ENCODE data around the gene KSR1. TPM values are rescaled to one million over a fixed set of nuclear protein-coding genes. Genes with fewer than 3 reads are reported as not detected.

The KSR1 gene
- total and polyA plus RNA-seq, 2 of the 8 experiments (the other 6 are each of a cell fraction or from before 2014, with no cell fraction given): 14.1 to 34.7 TPM

DNA sequence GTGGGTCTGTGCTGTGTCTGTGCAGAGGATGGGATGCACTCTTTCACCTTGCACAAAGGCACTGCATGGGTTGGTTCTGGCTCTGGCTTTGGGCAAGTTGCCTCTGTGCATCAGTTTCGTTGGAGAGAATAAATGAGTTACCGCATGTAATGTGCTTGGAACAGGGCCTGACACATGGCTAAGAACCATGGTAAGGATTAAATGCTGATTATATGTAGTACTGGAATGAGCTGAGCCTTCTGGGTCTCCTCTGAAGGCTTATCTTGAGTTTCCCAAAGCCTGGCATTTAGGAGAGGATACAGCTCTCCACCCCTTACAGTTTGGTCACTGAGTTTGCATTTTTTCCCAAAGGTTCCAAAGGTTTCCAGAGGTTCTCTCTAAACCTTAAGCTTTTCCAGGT lies 69.1 kb downstream of the KSR1 start:
- Histone ChIP-seq H3K4me1 (replicated peaks in 1 of 4; ENCODE audit: control insufficient read depth in 3 of 4, insufficient read depth in 4 of 4, low read length in 3 of 4) (peaks cover 5 to 28% (median 18%) of the 10 kb centered on the region in 4 experiments; a peak in 6 of 7 replicates), H3K9ac (replicated peaks in 1 of 4; ENCODE audit: extremely low read depth in 1 of 4, low read depth in 3 of 4, low read length in 3 of 4) (no peak overlapping the region), H3K9me3 (ENCODE audit: insufficient read depth in 2 of 2, low read depth in 1 of 2, low read length in 1 of 2) (no peaks in the 10 kb centered on the region), H2BK5ac (ENCODE audit: low read depth, low read length) (no peak overlapping the region), H3K36me3 (ENCODE audit: control insufficient read depth in 2 of 4, insufficient read depth in 4 of 4, low read length in 3 of 4) (no peaks in the 10 kb centered on the region), H3K79me2 (ENCODE audit: control insufficient read depth in 1 of 2, insufficient read depth in 2 of 2, low read length in 2 of 2) (peaks cover 0 to 70% of the 10 kb centered on the region in 2 experiments; a peak in 3 of 4 replicates), H3K23ac (ENCODE audit: insufficient read length) (no peak overlapping the region), H4K91ac (replicated peaks; ENCODE audit: insufficient read length, low read length) (no peak overlapping the region), H3K18ac (ENCODE audit: extremely low read depth, low read length) (no peak overlapping the region), H3K4ac (replicated peaks; ENCODE audit: insufficient read length, low read depth, low read length) (no peak overlapping the region), H3K14ac (ENCODE audit: insufficient read length) (no peak overlapping the region), H4K20me1 (replicated peaks in 1 of 2; ENCODE audit: control insufficient read depth in 1 of 2, insufficient read depth in 2 of 2, low read length in 2 of 2) (no peaks in the 10 kb centered on the region), H3K23me2 (ENCODE audit: low read depth, low read length) (no peaks in the 10 kb centered on the region), H3K56ac (replicated peaks; ENCODE audit: insufficient read length, low read depth, low read length) (no peak overlapping the region), H2AFZ (ENCODE audit: low read length) (no peak overlapping the region), H3K4me3 (ENCODE audit: extremely low read depth in 1 of 4, insufficient read depth in 2 of 4, low read depth in 3 of 4, low read length in 4 of 4) (no peak overlapping the region), H2AK5ac (ENCODE audit: low read depth, low read length) (no peak overlapping the region), H2BK20ac (ENCODE audit: low read length) (no peak overlapping the region), H2BK12ac (ENCODE audit: low read depth, low read length) (no peak overlapping the region), H3K27ac (ENCODE audit: low read depth, low read length) (no peak overlapping the region), H3K79me1 (ENCODE audit: low read depth, low read length) (peaks cover 12% of the 10 kb centered on the region), H4K8ac (ENCODE audit: extremely low read depth, insufficient read depth, low read length) (no peak overlapping the region), H2BK15ac (ENCODE audit: low read length) (no peak overlapping the region), H3K4me2 (ENCODE audit: insufficient read depth in 1 of 2, low read depth in 2 of 2, low read length in 2 of 2) (no peak overlapping the region; a peak in 1 of 4 replicates), H3K27me3 (replicated peaks in 1 of 4; ENCODE audit: control insufficient read depth in 3 of 4, extremely low read depth in 1 of 4, insufficient read depth in 3 of 4, low read length in 3 of 4) (no peaks in the 10 kb centered on the region), H2BK120ac (replicated peaks; ENCODE audit: low read depth, low read length) (no peak overlapping the region), H4K5ac (ENCODE audit: insufficient read length, low read depth, low read length) (no peak overlapping the region)
- DNase-seq (ENCODE audit: low read depth in 1 of 2, low spot score in 2 of 2): no peak
- no peak for FAIRE-seq
- WGBS, 2 experiments (ENCODE audit: extremely low coverage in 1 of 2, insufficient coverage in 1 of 2, insufficient read length in 1 of 2, insufficient replicate concordance in 2 of 2, low coverage in 1 of 2, low lambda C conversion rate in 2 of 2, missing lambda C conversion rate in 1 of 2): 75% methylated on average over 2 of the region's 2 CpGs; no CpG with 5 or more reads in 1 of the 2 experiments
- POLR2A ChIA-PET (ENCODE audit: partially characterized antibody): interaction anchor here (1.7 to 2.7 kb wide), 2 partner anchors 12 to 54 kb away, joined by 4 to 9 read pairs; no protein-coding TSS in a partner anchor
- TF ChIP-seq SP2 (IDR thresholded peaks at IDR 0.05; ENCODE audit: low read length) (no peak), EZH2 (IDR thresholded peaks at IDR 0.05; ENCODE audit: low read depth, low read length, severe bottlenecking) (no peak), JUND (IDR thresholded peaks at IDR 0.05; ENCODE audit: low read length) (no peak), SIRT6 (IDR thresholded peaks at IDR 0.05; ENCODE audit: low read length) (no peak), PHF8 (conservative IDR thresholded peaks at IDR 0.05; ENCODE audit: low read depth, low read length) (no peak), BACH1 (IDR thresholded peaks at IDR 0.05; ENCODE audit: low read length) (no peak), POU5F1 (IDR thresholded peaks at IDR 0.05; ENCODE audit: low read depth, low read length) (no peak), NRF1 (IDR thresholded peaks at IDR 0.05; ENCODE audit: low read depth, low read length) (no peak), YY1 (IDR thresholded peaks at IDR 0.05; ENCODE audit: low read depth, low read length) (no peak), CBX8 (IDR thresholded peaks at IDR 0.05; ENCODE audit: borderline replicate concordance, low read depth, low read length) (no peak)
- TF ChIP-seq, protein P1, sequence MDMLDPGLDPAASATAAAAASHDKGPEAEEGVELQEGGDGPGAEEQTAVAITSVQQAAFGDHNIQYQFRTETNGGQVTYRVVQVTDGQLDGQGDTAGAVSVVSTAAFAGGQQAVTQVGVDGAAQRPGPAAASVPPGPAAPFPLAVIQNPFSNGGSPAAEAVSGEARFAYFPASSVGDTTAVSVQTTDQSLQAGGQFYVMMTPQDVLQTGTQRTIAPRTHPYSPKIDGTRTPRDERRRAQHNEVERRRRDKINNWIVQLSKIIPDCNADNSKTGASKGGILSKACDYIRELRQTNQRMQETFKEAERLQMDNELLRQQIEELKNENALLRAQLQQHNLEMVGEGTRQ (IDR thresholded peaks at IDR 0.05; ENCODE audit: low read length): no peak
- CTCF ChIA-PET (ENCODE audit: partially characterized antibody): interaction anchor here (1.0 kb wide), 1 partner anchor 9 kb away, joined by 3 read pairs; no protein-coding TSS in a partner anchor

All from H1 (cell line).